CD4-positive, alpha-beta T cell (primary cell): Measurements from ENCODE around the gene PRPSAP2. TPM values are rescaled to one million over a fixed set of nuclear protein-coding genes. Genes with fewer than 3 reads are reported as not detected.

ENCODE experiments used
- ATAC-seq: fragments of 200-7000 bp; cut with Tn5 transposase; one replicate; pipeline ENCODE4 v1.10.0; 2022; ENCODE audit warnings: mild to moderate bottlenecking; ENCODE audit not compliant: poor library complexity
- CTCF ChIA-PET: fragments of 350-600 bp; sonication (Branson Sonifier 250); formaldehyde crosslinking; loops from one replicate; lab custom pipeline; 2021; ENCODE audit warnings: antibody characterized with exemption, inconsistent platforms; lab: Charles Lee
- POLR2A ChIA-PET: fragments of 350-600 bp; sonication (Branson Sonifier 250); formaldehyde crosslinking; loops from one replicate; lab custom pipeline; 2021; ENCODE audit warnings: antibody characterized with exemption, inconsistent platforms; lab: Charles Lee
- DNase-seq, 14 experiments: peaks; one replicate each; pipeline ENCODE4 v3.0.0-alpha.2; 2013 to 2020; ENCODE audit warnings: mixed read lengths in 2 of 14
- H3K27ac ChIP-seq, 2 donors: one replicate each; pipeline versions ENCODE4 v1.5.1 to v1.7.0; 2013; ENCODE audit warnings: low read length in 2 of 2, low read depth in 1 of 2, mild to moderate bottlenecking in 1 of 2
- H3K27me3 ChIP-seq, 2 experiments: 1 replicate in 1 of 2; 2 replicates in 1 of 2; pipeline versions ENCODE4 v1.6.1 to v1.7.0; 2013; ENCODE audit warnings: low read length in 2 of 2, control low read depth in 1 of 2, mild to moderate bottlenecking in 1 of 2, moderate library complexity in 1 of 2; ENCODE audit not compliant: insufficient read depth in 2 of 2, control insufficient read depth in 1 of 2
- H3K36me3 ChIP-seq: one replicate; pipeline ENCODE4 v1.6.1; 2013; ENCODE audit warnings: low read length, control low read depth; ENCODE audit not compliant: insufficient read depth
- H3K4me1 ChIP-seq: one replicate; pipeline ENCODE4 v1.6.1; 2013; ENCODE audit warnings: low read length, control low read depth; ENCODE audit not compliant: insufficient read depth
- H3K4me3 ChIP-seq: one replicate; pipeline ENCODE4 v1.5.1; 2013; ENCODE audit warnings: mild to moderate bottlenecking, low read length, moderate library complexity
- H3K9me3 ChIP-seq, 2 experiments: 1 replicate in 1 of 2; 2 replicates in 1 of 2; pipeline versions ENCODE4 v1.6.1 to v1.7.0; 2013; ENCODE audit warnings: low read length in 2 of 2, mild to moderate bottlenecking in 2 of 2, control low read depth in 1 of 2, moderate library complexity in 1 of 2; ENCODE audit not compliant: control insufficient read depth in 1 of 2, insufficient read depth in 1 of 2
- H3K27ac Mint-ChIP-seq: one replicate; pipeline ENCODE4 v1.8.0; 2020; ENCODE audit warnings: mixed read lengths
- H3K27me3 Mint-ChIP-seq: one replicate; pipeline ENCODE4 v1.8.0; 2021; ENCODE audit warnings: mixed read lengths
- H3K36me3 Mint-ChIP-seq: one replicate; pipeline ENCODE4 v1.8.0; 2021; ENCODE audit warnings: low read depth, mixed read lengths
- H3K4me1 Mint-ChIP-seq: one replicate; pipeline ENCODE4 v1.8.0; 2021; ENCODE audit warnings: low read depth, mixed read lengths
- H3K4me3 Mint-ChIP-seq: one replicate; pipeline ENCODE4 v1.8.0; 2020; ENCODE audit warnings: mild to moderate bottlenecking, mixed read lengths
- H3K9me3 Mint-ChIP-seq: one replicate; pipeline ENCODE4 v1.8.0; 2020; ENCODE audit warnings: mixed read lengths
- intact Hi-C, 2 experiments: fragments of 100-400 bp; cut with DNase I in 1 of 2; cut with micrococcal nuclease in 1 of 2; formaldehyde crosslinking; loops; one replicate each; pipeline versions ENCODE4 v1.15.1 to v1.9.0; 2023 to 2025; cut with DNase I, micrococcal nuclease
- total RNA-seq, 174 experiments: library from RNA in 2 of 174; stranded (reverse) in 2 of 174; gene quantifications; one replicate each; pipeline ENCODE4 v1.2.3 and lab custom pipeline; 2021 to 2026
- TF ChIP-seq, protein P1 (sequence below): fragments of 200-600 bp; IDR thresholded peaks from one replicate; pipeline ENCODE4 v1.8.0; 2022; ENCODE audit warnings: antibody characterized with exemption, mild to moderate bottlenecking

PRPSAP2 gene
- total RNA-seq, 2 experiments from 2014 or later, result 24.9 to 25.5 TPM

DNA sequence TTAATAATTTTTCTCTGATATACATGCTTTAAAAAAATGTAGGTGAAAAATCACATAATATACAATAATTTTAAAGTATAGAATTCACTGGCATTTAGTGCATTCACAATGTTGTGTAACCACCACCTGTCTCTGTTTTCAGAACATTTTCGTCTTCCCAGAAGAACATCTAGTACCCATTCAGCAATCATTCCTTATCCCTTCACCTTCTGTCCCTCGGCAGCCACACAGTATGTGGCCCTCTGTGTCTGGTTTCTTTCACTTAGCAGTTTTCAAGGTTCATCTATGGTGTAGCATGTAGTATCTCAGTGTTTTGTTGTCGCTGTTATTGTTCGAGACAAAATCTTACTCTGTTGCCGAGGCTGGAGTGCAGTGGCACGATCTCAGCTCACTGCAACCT, 33.6 kb downstream of the PRPSAP2 start:
- Mint-ChIP-seq H3K4me1 (peaks cover 23% of the 10 kb centered on the region), H3K36me3 (peaks cover 76% of the 10 kb centered on the region), H3K4me3 (no peak overlapping the region), H3K9me3 (no peaks in the 10 kb centered on the region), H3K27ac (no peak overlapping the region), H3K27me3 (no peaks in the 10 kb centered on the region)
- H3K9me3 ChIP-seq, result peaks cover 0 to 3% of the 10 kb centered on the region in 2 experiments
- H3K4me1 ChIP-seq, result no peaks in the 10 kb centered on the region
- H3K27ac ChIP-seq, result no peak overlapping the region
- TF ChIP-seq, protein P1, sequence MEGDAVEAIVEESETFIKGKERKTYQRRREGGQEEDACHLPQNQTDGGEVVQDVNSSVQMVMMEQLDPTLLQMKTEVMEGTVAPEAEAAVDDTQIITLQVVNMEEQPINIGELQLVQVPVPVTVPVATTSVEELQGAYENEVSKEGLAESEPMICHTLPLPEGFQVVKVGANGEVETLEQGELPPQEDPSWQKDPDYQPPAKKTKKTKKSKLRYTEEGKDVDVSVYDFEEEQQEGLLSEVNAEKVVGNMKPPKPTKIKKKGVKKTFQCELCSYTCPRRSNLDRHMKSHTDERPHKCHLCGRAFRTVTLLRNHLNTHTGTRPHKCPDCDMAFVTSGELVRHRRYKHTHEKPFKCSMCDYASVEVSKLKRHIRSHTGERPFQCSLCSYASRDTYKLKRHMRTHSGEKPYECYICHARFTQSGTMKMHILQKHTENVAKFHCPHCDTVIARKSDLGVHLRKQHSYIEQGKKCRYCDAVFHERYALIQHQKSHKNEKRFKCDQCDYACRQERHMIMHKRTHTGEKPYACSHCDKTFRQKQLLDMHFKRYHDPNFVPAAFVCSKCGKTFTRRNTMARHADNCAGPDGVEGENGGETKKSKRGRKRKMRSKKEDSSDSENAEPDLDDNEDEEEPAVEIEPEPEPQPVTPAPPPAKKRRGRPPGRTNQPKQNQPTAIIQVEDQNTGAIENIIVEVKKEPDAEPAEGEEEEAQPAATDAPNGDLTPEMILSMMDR, result no peak
- no peak overlapping the region for H3K4me3 ChIP-seq
- DNase-seq (no peak), ATAC-seq (no peak)
- ChIA-PET POLR2A (no interaction called here), CTCF (interaction anchor here (1.3 kb wide), 1 partner anchor 39 kb away, joined by 3 read pairs; no protein-coding TSS in a partner anchor)
- H3K36me3 ChIP-seq, result peaks cover 46% of the 10 kb centered on the region
- no peaks in the 10 kb centered on the region for H3K27me3 ChIP-seq
- intact Hi-C loops, result no loop called here

DNA sequence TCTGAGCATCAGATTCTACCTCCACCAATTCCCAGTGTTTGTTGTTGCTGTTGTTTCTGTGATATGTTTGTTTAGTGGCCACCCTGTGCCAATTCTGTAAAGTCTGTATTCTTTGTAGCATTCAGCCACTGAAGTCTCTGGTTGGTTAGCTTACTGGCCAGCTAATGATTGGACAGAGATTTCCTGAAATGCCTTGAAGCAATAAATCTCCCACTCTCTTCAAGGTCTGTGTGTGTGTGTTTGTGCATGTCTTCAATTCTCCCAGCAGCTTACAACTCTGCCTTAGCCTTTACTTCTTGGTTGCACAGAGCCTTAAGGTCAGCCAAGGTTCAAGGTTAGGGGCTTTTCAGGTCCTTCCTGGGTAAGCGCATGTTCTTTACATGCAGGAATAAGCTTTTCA, 38.2 kb downstream of the PRPSAP2 start:
- TF ChIP-seq, protein P1, result no peak
- intact Hi-C loops, result loop anchor here in 1 of 2 experiments (5.0 kb wide), 1 partner anchor 34 kb away; no protein-coding TSS in a partner anchor
- Histone ChIP-seq H3K4me1 (peaks cover 25% of the 10 kb centered on the region), H3K9me3 (peaks cover 0 to 3% of the 10 kb centered on the region in 2 experiments), H3K36me3 (peaks cover 33% of the 10 kb centered on the region), H3K27me3 (no peaks in the 10 kb centered on the region), H3K4me3 (no peak overlapping the region), H3K27ac (no peak overlapping the region)
- Mint-ChIP-seq H3K4me3 (no peak overlapping the region), H3K9me3 (no peaks in the 10 kb centered on the region), H3K4me1 (peaks cover 33% of the 10 kb centered on the region), H3K27ac (no peak overlapping the region), H3K36me3 (peaks cover 83% of the 10 kb centered on the region), H3K27me3 (no peaks in the 10 kb centered on the region)
- ChIA-PET CTCF (no interaction called here), POLR2A (interaction anchor here (0.9 kb wide), 1 partner anchor 34 kb away, joined by 3 read pairs; no protein-coding TSS in a partner anchor)
- no peak for DNase-seq
- no peak for ATAC-seq

DNA sequence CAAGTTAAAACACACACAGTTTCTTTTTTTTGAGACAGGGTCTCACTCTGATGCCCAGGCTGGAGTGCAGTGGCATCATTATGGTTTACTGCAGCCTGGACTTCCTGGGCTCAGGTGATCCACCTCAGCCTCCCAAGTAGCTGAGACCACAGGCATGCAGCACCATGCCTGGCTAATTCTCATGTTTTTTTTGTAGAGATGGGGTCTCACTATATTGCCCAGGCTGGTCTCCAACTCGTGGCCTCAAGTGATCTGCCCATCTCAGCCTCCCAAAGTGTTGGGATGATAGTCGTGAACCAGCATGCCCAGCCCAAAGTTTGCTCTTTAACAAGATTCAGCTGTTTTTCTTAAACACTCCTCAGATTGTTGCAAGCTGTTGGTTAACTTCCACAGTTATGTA, 39.0 kb downstream of the PRPSAP2 start:
- Histone ChIP-seq H3K4me1 (peaks cover 33% of the 10 kb centered on the region), H3K27me3 (no peaks in the 10 kb centered on the region), H3K27ac (no peak overlapping the region), H3K9me3 (peaks cover 0 to 3% of the 10 kb centered on the region in 2 experiments), H3K4me3 (no peak overlapping the region), H3K36me3 (peaks cover 26% of the 10 kb centered on the region)
- H3K9me3 Mint-ChIP-seq, result no peaks in the 10 kb centered on the region
- POLR2A ChIA-PET, result interaction anchor here (0.9 to 1.0 kb wide), 2 partner anchors 14 to 35 kb away, joined by 3 to 4 read pairs; no protein-coding TSS in a partner anchor
- CTCF ChIA-PET, result no interaction called here
- H3K27ac Mint-ChIP-seq, result peak overlapping the region; percentile 12
- no peaks in the 10 kb centered on the region for H3K27me3 Mint-ChIP-seq
- no peak overlapping the region for H3K4me3 Mint-ChIP-seq
- intact Hi-C loops, result loop anchor here in 1 of 2 experiments (5.0 kb wide), 1 partner anchor 35 kb away; no protein-coding TSS in a partner anchor
- TF ChIP-seq, protein P1, result no peak
- DNase-seq (no peak), ATAC-seq (no peak)
- H3K36me3 Mint-ChIP-seq, result peaks cover 75% of the 10 kb centered on the region
- H3K4me1 Mint-ChIP-seq, result peaks cover 41% of the 10 kb centered on the region
